Progenitor cell of endocrine pancreas (in vitro differentiated cells): ENCODE data around the gene PCDHGA11. TPM values are rescaled to one million over a fixed set of nuclear protein-coding genes. Genes with fewer than 3 reads are reported as not detected.
"Not testable (repeated sequence)": the region's sequence is repeated elsewhere in the genome, so short reads cannot be mapped to it uniquely, and the experiment has no call there.

ENCODE experiments used
- DNase-seq: peaks from one replicate; pipeline ENCODE4 v3.0.0; 2021; ENCODE audit warnings: low spot score; ENCODE audit not compliant: unreplicated experiment
- H3K27ac Mint-ChIP-seq: 2 replicates; pipeline ENCODE4 v1.8.0; 2021; ENCODE audit warnings: mild to moderate bottlenecking, moderate library complexity, mixed read lengths
- H3K27me3 Mint-ChIP-seq: 2 replicates; pipeline ENCODE4 v1.8.0; 2021; ENCODE audit warnings: mixed read lengths
- H3K36me3 Mint-ChIP-seq: 2 replicates; pipeline ENCODE4 v1.8.0; 2022; ENCODE audit warnings: mixed read lengths; ENCODE audit not compliant: insufficient read depth
- H3K4me1 Mint-ChIP-seq: 2 replicates; pipeline ENCODE4 v1.8.0; 2021; ENCODE audit warnings: low read depth, mixed read lengths
- H3K4me3 Mint-ChIP-seq: 2 replicates; pipeline ENCODE4 v1.8.0; 2021; ENCODE audit warnings: low read depth, mild to moderate bottlenecking, moderate library complexity, mixed read lengths
- H3K9me3 Mint-ChIP-seq: 2 replicates; pipeline ENCODE4 v1.8.0; 2021; ENCODE audit warnings: low read depth, mixed read lengths
- total RNA-seq: library from RNA; stranded (reverse); gene quantifications from 2 replicates; pipeline ENCODE4 v1.2.1, GENCODE V29; 2021
- TF ChIP-seq, protein P1 (sequence below): fragments of 200-600 bp; sonication (generic); IDR thresholded peaks from one replicate; pipeline ENCODE4 v1.5.0; 2021; ENCODE audit warnings: antibody characterized with exemption, mild to moderate bottlenecking; ENCODE audit not compliant: unreplicated experiment

Gene PCDHGA11
- total RNA-seq, 1 donor from 2014 or later, result 3.1 TPM

DNA sequence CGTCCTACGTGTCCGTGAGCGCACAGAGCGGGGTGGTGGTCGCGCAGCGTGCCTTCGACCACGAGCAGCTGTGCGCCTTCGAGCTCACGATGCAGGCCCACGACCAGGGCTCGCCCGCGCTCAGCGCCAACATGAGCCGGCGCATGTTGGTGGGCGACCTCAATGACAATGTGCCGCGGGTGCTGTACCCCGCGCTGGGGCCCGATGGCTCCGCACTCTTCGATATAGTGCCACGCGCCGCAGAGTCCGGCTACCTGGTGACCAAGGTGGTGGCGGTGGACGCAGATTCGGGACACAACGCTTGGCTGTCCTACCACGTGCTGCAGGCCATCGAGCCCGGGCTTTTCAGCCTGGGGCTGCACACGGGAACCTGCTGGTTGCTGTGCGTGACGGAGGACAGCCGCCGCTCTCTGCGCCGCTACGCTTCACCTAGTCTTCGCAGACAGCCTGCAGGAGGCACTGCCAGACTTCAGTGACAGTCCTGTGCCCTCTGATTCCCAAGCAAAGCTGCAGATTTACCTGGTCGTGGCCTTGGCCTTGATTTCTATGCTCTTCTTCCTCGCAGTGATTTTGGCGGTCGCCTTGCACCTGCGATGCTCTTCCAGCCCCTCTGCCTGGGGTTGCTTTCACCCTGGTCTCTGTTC, 7.1 kb downstream of the PCDHGA11 start:
- H3K27me3 Mint-ChIP-seq, result no peaks in the 10 kb centered on the region
- peaks cover 55% of the 10 kb centered on the region for H3K9me3 Mint-ChIP-seq
- H3K27ac Mint-ChIP-seq, result peak overlapping the region; percentile 79
- H3K36me3 Mint-ChIP-seq, result peaks cover 65% of the 10 kb centered on the region
- no peaks in the 10 kb centered on the region for H3K4me1 Mint-ChIP-seq
- DNase-seq, result no peak
- TF ChIP-seq, protein P1, sequence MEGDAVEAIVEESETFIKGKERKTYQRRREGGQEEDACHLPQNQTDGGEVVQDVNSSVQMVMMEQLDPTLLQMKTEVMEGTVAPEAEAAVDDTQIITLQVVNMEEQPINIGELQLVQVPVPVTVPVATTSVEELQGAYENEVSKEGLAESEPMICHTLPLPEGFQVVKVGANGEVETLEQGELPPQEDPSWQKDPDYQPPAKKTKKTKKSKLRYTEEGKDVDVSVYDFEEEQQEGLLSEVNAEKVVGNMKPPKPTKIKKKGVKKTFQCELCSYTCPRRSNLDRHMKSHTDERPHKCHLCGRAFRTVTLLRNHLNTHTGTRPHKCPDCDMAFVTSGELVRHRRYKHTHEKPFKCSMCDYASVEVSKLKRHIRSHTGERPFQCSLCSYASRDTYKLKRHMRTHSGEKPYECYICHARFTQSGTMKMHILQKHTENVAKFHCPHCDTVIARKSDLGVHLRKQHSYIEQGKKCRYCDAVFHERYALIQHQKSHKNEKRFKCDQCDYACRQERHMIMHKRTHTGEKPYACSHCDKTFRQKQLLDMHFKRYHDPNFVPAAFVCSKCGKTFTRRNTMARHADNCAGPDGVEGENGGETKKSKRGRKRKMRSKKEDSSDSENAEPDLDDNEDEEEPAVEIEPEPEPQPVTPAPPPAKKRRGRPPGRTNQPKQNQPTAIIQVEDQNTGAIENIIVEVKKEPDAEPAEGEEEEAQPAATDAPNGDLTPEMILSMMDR, result no peak
- no peak overlapping the region for H3K4me3 Mint-ChIP-seq

DNA sequence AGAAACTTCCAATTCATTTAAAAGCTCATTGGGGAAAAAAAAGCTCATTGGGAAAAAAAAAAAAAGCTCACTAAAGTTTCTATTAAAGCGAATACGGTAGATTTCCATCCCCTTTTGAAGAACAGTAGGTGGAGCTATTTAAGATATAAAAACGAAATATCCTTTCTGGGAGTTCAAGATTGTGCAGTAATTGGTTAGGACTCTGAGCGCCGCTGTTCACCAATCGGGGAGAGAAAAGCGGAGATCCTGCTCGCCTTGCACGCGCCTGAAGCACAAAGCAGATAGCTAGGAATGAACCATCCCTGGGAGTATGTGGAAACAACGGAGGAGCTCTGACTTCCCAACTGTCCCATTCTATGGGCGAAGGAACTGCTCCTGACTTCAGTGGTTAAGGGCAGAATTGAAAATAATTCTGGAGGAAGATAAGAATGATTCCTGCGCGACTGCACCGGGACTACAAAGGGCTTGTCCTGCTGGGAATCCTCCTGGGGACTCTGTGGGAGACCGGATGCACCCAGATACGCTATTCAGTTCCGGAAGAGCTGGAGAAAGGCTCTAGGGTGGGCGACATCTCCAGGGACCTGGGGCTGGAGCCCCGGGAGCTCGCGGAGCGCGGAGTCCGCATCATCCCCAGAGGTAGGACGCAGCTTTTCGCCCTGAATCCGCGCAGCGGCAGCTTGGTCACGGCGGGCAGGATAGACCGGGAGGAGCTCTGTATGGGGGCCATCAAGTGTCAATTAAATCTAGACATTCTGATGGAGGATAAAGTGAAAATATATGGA, 9.7 kb downstream of the PCDHGA11 start, which contains the start of gene PCDHGA12:
PCDHGA12 (plus strand) TSS at position 176 of the 782 bp plus-strand sequence; CDS start at position 429, 253 bp downstream.
- TF ChIP-seq, protein P1, result no peak
- H3K27me3 Mint-ChIP-seq, result no peaks in the 10 kb centered on the region
- DNase-seq, result no peak
- H3K9me3 Mint-ChIP-seq, result peaks cover 54% of the 10 kb centered on the region
- H3K4me1 Mint-ChIP-seq, result no peaks in the 10 kb centered on the region
- peak within 1 kb of the TSS; percentile 93 for H3K27ac Mint-ChIP-seq
- no peak within 1 kb of the TSS for H3K4me3 Mint-ChIP-seq
- H3K36me3 Mint-ChIP-seq, result peaks cover 63% of the 10 kb centered on the region

DNA sequence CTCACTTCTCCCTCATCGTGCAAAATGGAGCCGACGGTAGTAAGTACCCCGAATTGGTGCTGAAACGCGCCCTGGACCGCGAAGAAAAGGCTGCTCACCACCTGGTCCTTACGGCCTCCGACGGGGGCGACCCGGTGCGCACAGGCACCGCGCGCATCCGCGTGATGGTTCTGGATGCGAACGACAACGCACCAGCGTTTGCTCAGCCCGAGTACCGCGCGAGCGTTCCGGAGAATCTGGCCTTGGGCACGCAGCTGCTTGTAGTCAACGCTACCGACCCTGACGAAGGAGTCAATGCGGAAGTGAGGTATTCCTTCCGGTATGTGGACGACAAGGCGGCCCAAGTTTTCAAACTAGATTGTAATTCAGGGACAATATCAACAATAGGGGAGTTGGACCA, 10.4 kb downstream of the PCDHGA11 start:
- Mint-ChIP-seq H3K27me3 (no peaks in the 10 kb centered on the region), H3K4me3 (no peak overlapping the region), H3K9me3 (peaks cover 51% of the 10 kb centered on the region), H3K4me1 (no peaks in the 10 kb centered on the region), H3K36me3 (peaks cover 59% of the 10 kb centered on the region), H3K27ac (peak overlapping the region; percentile 77)
- DNase-seq, result no peak
- TF ChIP-seq, protein P1, result no peak

DNA sequence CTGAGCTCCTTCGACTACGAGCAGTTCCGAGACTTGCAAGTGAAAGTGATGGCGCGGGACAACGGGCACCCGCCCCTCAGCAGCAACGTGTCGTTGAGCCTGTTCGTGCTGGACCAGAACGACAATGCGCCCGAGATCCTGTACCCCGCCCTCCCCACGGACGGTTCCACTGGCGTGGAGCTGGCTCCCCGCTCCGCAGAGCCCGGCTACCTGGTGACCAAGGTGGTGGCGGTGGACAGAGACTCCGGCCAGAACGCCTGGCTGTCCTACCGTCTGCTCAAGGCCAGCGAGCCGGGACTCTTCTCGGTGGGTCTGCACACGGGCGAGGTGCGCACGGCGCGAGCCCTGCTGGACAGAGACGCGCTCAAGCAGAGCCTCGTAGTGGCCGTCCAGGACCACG, 11.5 kb downstream of the PCDHGA11 start:
- H3K4me3 Mint-ChIP-seq, DNase-seq, H3K4me1 Mint-ChIP-seq, H3K27me3 Mint-ChIP-seq: not testable (repeated sequence)
- peak overlapping the region; percentile 77 for H3K27ac Mint-ChIP-seq
- peaks cover 51% of the 10 kb centered on the region for H3K9me3 Mint-ChIP-seq
- peaks cover 53% of the 10 kb centered on the region for H3K36me3 Mint-ChIP-seq

DNA sequence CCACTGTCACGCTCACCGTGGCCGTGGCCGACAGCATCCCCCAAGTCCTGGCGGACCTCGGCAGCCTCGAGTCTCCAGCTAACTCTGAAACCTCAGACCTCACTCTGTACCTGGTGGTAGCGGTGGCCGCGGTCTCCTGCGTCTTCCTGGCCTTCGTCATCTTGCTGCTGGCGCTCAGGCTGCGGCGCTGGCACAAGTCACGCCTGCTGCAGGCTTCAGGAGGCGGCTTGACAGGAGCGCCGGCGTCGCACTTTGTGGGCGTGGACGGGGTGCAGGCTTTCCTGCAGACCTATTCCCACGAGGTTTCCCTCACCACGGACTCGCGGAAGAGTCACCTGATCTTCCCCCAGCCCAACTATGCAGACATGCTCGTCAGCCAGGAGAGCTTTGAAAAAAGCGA, 11.9 kb downstream of the PCDHGA11 start:
- not testable (repeated sequence) for DNase-seq, H3K27ac Mint-ChIP-seq, H3K4me1 Mint-ChIP-seq, H3K27me3 Mint-ChIP-seq, H3K4me3 Mint-ChIP-seq
- Mint-ChIP-seq H3K36me3 (peaks cover 52% of the 10 kb centered on the region), H3K9me3 (peaks cover 51% of the 10 kb centered on the region)

DNA sequence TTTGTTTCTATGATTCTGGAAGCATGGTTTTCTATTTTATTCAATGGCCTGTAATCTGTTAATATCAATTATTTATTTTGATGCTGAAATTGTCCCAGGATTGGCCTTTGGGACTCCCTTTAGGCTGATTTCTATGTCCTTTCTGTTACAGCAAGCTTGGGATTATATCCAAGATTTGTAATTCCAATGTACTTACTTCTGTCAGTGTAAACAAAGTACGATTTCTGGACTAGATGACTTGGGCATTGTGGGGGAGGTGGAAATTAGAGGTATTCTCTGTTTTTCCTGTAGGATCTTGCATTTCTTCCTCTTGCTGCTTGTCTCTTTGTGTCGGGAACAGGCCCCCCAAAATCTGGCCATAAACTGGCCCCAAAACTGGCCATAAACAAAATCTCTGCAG, 13.2 kb downstream of the PCDHGA11 start:
- peaks cover 47% of the 10 kb centered on the region for H3K36me3 Mint-ChIP-seq
- peaks cover 48% of the 10 kb centered on the region for H3K9me3 Mint-ChIP-seq

More for the DNA sequence above, 13.2 kb downstream of the PCDHGA11 start:
- no peak overlapping the region for H3K4me3 Mint-ChIP-seq
- TF ChIP-seq, protein P1, result no peak
- H3K4me1 Mint-ChIP-seq, result no peaks in the 10 kb centered on the region
- peak overlapping the region; percentile 56 for H3K27ac Mint-ChIP-seq
- no peak for DNase-seq
- H3K27me3 Mint-ChIP-seq, result no peaks in the 10 kb centered on the region
